Measurements from ENCODE around the gene MLC1. TPM values are rescaled to one million over a fixed set of nuclear protein-coding genes. Genes with fewer than 3 reads are reported as not detected.

MLC1 gene
- total and polyA plus RNA-seq, 4 donors: 0.13 to 9.4 (median 0.33) TPM; not detected in 1

DNA sequence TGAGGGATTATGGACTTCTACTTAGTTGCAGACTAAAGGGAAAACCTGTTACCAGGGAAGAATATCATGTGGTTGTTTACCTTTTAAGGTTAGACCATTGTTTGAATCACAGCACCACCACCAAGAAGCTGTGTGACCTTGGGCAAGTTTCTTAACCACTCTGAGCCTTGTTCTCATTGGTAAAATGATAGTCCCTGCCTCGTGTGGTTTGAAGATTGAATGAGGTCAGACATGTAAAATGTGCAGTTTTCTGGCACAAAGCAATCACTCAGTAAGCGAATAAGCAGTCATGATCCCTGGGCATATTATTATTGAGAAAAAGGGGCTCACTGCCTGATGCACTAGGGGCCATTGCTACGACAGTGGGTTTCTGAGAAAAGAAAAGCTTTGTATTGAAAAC lies 32.9 kb upstream of the MLC1 start:
- H3K9ac ChIP-seq (ENCODE audit: low read depth in 1 of 2, low read length in 2 of 2): no peak overlapping the region
- H3K4me3 ChIP-seq (ENCODE audit: low read depth in 1 of 3, low read length in 3 of 3): no peak overlapping the region
- TF ChIP-seq RXRA (IDR thresholded peaks at IDR 0.05): no peak
- no peak for TF ChIP-seq REST (IDR thresholded peaks at IDR 0.05)
- TF ChIP-seq NR2F2 (IDR thresholded peaks at IDR 0.05): no peak
- TF ChIP-seq FOXA2 (IDR thresholded peaks at IDR 0.05): no peak
- TF ChIP-seq RAD21 (IDR thresholded peaks at IDR 0.05): no peak
- TF ChIP-seq, protein P1, sequence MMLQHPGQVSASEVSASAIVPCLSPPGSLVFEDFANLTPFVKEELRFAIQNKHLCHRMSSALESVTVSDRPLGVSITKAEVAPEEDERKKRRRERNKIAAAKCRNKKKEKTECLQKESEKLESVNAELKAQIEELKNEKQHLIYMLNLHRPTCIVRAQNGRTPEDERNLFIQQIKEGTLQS (IDR thresholded peaks at IDR 0.05): no peak
- H3K27me3 ChIP-seq (ENCODE audit: control insufficient read depth in 4 of 4, insufficient read depth in 4 of 4, low read length in 3 of 4): no peaks in the 10 kb centered on the region
- peaks cover 7 to 24% (median 16%) of the 10 kb centered on the region in 4 donors for H3K4me1 ChIP-seq (ENCODE audit: control insufficient read depth in 4 of 4, insufficient read depth in 4 of 4, low read length in 3 of 4)
- no peaks in the 10 kb centered on the region for H3K36me3 ChIP-seq (ENCODE audit: control insufficient read depth in 4 of 4, insufficient read depth in 3 of 4, low read depth in 1 of 4, low read length in 3 of 4)
- 80% methylated on average over 3 of the region's 3 CpGs for WGBS
- no peaks in the 10 kb centered on the region for H3K9me3 ChIP-seq (ENCODE audit: control insufficient read depth in 4 of 4, low read length in 3 of 4)
- DNase-seq (ENCODE audit: low spot score): no peak
- H3K27ac ChIP-seq (ENCODE audit: low read depth in 1 of 2, low read length in 2 of 2): no peak overlapping the region

GRCh38 chr22:50117168-50117762 lies 32.0 kb upstream of the MLC1 start:
- Histone ChIP-seq H3K9me3 (ENCODE audit: control insufficient read depth in 4 of 4, low read length in 3 of 4) (no peaks in the 10 kb centered on the region), H3K27ac (ENCODE audit: low read depth in 1 of 2, low read length in 2 of 2) (no peak overlapping the region), H3K36me3 (ENCODE audit: control insufficient read depth in 4 of 4, insufficient read depth in 3 of 4, low read depth in 1 of 4, low read length in 3 of 4) (no peaks in the 10 kb centered on the region), H3K9ac (ENCODE audit: low read depth in 1 of 2, low read length in 2 of 2) (no peak overlapping the region), H3K4me1 (ENCODE audit: control insufficient read depth in 4 of 4, insufficient read depth in 4 of 4, low read length in 3 of 4) (peaks cover 7 to 24% (median 16%) of the 10 kb centered on the region in 4 donors), H3K4me3 (ENCODE audit: low read depth in 1 of 3, low read length in 3 of 3) (no peak overlapping the region), H3K27me3 (ENCODE audit: control insufficient read depth in 4 of 4, insufficient read depth in 4 of 4, low read length in 3 of 4) (no peaks in the 10 kb centered on the region)
- WGBS: 91% methylated on average over 19 of the region's 19 CpGs
- no peak for DNase-seq (ENCODE audit: low spot score)
- TF ChIP-seq, protein P2, sequence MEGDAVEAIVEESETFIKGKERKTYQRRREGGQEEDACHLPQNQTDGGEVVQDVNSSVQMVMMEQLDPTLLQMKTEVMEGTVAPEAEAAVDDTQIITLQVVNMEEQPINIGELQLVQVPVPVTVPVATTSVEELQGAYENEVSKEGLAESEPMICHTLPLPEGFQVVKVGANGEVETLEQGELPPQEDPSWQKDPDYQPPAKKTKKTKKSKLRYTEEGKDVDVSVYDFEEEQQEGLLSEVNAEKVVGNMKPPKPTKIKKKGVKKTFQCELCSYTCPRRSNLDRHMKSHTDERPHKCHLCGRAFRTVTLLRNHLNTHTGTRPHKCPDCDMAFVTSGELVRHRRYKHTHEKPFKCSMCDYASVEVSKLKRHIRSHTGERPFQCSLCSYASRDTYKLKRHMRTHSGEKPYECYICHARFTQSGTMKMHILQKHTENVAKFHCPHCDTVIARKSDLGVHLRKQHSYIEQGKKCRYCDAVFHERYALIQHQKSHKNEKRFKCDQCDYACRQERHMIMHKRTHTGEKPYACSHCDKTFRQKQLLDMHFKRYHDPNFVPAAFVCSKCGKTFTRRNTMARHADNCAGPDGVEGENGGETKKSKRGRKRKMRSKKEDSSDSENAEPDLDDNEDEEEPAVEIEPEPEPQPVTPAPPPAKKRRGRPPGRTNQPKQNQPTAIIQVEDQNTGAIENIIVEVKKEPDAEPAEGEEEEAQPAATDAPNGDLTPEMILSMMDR (IDR thresholded peaks at IDR 0.05; ENCODE audit: low read depth, low read length, missing input control): no peak
- TF ChIP-seq NR2F2 (IDR thresholded peaks at IDR 0.05) (no peak), SP1 (IDR thresholded peaks at IDR 0.05) (no peak), GABPA (IDR thresholded peaks at IDR 0.05 in 1 of 2, conservative IDR thresholded peaks at IDR 0.05 in 1 of 2) (no peak), HNF4A (conservative IDR thresholded peaks at IDR 0.05) (no peak), HNF4G (IDR thresholded peaks at IDR 0.05) (no peak), FOXA1 (IDR thresholded peaks at IDR 0.05) (no peak), JUND (IDR thresholded peaks at IDR 0.05) (no peak), FOXA2 (IDR thresholded peaks at IDR 0.05) (no peak), RXRA (IDR thresholded peaks at IDR 0.05) (no peak), EGR1 (IDR thresholded peaks at IDR 0.05; ENCODE audit: low read depth in 2 of 2) (no peak), RAD21 (IDR thresholded peaks at IDR 0.05) (no peak), REST (IDR thresholded peaks at IDR 0.05) (no peak), TAF1 (conservative IDR thresholded peaks at IDR 0.05) (no peak), YY1 (IDR thresholded peaks at IDR 0.05) (no peak)
- TF ChIP-seq, protein P3, sequence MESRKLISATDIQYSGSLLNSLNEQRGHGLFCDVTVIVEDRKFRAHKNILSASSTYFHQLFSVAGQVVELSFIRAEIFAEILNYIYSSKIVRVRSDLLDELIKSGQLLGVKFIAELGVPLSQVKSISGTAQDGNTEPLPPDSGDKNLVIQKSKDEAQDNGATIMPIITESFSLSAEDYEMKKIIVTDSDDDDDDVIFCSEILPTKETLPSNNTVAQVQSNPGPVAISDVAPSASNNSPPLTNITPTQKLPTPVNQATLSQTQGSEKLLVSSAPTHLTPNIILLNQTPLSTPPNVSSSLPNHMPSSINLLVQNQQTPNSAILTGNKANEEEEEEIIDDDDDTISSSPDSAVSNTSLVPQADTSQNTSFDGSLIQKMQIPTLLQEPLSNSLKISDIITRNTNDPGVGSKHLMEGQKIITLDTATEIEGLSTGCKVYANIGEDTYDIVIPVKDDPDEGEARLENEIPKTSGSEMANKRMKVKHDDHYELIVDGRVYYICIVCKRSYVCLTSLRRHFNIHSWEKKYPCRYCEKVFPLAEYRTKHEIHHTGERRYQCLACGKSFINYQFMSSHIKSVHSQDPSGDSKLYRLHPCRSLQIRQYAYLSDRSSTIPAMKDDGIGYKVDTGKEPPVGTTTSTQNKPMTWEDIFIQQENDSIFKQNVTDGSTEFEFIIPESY (IDR thresholded peaks at IDR 0.05): no peak
- TF ChIP-seq, protein P4, sequence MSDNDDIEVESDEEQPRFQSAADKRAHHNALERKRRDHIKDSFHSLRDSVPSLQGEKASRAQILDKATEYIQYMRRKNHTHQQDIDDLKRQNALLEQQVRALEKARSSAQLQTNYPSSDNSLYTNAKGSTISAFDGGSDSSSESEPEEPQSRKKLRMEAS (IDR thresholded peaks at IDR 0.05): no peak
- TF ChIP-seq, protein P1 (IDR thresholded peaks at IDR 0.05): no peak
